NCI-H774 (cell line): ENCODE measurements around the gene UVRAG.
"Not testable (repeated sequence)": the region's sequence is repeated elsewhere in the genome, so short reads cannot be mapped to it uniquely, and the experiment has no call there.

Experiments
- DNase-seq: peaks from one replicate; lab custom pipeline; 2025; lab: John Stamatoyannopoulos, UW

The UVRAG gene

DNA sequence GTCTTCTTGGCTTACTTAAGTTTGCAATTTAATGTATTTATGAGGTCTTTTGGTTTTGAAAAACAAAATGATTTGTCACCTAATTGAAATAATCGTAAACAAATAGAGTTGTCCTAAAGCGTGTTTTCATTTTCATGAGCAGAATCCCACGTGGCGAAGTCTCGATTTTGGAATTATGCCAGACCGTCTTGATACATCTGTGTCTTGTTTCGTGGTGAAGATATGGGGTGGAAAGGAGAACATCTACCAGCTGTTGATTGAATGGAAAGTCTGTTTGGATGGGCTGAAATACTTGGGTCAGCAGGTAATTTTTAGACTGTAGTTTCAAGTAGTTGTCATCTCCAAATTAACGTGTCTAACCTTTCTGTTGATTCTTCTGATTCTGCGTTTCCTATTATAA is 64.7 kb downstream of the UVRAG start:
- DNase-seq, result no peak

DNA sequence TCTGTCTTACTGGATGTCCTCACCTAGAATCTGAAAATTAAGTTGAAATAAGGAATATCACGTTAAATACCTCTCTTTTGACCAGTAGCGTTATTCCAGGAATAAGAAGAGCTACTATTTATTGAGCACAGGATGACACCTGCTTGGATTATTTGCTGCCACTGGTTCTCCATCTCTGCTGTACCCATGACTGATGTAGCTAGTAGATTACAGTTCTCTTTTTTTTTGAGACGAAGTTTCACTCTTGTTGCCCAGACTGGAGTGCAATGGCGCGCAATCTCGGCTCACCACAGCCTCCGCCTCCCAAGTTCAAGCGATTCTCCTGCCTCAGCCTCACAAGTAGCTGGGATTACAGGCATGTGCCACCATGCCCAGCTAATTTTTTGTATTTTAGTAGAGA is 65.3 kb downstream of the UVRAG start:
- not testable (repeated sequence) for DNase-seq

DNA sequence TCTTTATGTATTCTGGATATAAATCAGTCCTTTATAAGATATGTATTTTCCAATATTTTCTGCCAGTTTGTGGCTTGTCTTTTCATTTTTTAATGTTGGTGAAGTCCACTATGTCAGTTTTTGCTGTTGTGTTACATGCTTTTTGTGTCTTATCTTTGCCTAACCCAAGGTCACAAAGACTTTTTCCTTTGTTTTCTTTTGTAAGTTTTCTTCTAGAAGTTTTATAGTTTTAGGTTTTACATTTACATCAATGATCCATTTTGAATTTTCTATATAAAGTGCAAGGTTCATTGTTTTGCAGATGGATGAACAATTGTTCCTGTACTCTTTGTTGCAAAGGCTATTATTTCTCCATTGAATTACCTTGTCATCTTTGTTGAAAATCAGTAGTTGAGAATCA is 69.3 kb downstream of the UVRAG start:
- no peak for DNase-seq

GRCh38 chr11:75888416-75888815 is 73.4 kb downstream of the UVRAG start:
- DNase-seq, result no peak

GRCh38 chr11:75891947-75892739 is 77.1 kb downstream of the UVRAG start:
- no peak for DNase-seq

- no peak for DNase-seq
Observed at GRCh38 chr11:75893251-75893650, 78.2 kb downstream of the UVRAG start.

DNA sequence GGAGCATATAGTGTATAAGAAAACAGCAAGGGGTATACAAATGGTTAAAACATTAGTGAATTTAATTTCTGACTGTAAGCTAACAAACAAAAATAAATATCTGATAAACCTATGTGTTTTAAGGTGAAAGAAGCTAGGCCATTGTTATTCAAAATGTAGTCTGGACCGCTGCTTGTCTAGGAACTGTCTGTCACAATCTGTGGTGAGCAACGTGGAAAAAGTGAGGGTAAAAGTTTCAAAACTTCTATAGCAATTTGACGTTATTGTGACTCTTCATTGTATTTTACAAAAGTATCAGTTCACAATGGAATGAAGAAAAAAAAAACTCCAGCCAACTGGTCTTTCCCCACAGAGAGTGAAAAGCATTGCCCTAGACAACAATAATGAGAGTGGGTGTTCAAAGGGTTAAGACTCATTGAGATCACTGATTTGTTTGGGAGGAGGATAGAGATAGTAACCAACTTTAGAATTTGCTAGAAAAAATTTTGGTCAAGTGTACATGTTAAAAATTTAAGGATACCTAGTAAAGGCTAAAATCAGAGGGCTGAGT is 79.1 kb downstream of the UVRAG start:
- no peak for DNase-seq

DNA sequence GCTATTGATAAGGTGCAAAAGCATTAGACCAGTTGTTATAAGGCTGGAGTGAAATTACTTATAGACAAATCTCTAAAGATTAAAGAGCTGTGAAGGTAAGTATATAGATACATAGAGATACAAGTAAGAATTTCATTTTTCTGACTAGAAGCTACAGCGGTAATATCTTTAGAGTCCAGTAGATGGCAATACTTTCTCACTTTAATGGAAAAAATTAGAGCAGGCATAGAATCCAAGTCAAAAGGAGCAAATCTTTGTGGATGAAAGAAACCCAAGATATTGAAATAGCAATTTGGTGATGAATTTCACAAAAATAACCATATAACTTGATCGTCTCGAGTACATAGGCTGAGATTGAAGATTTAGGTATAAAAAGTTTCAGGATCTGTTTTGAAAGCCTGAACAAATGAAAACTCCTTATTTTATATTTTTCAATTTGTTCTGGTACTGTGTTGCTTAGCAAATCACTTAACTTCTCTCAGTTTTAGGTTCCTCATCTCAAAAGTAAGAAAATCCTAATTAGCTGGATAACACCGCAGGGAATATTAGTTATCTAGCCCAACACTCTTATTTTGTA is 81.9 kb downstream of the UVRAG start:
- DNase-seq, result peak; percentile 67

- no peak for DNase-seq
Observed at GRCh38 chr11:75898871-75899270, 83.9 kb downstream of the UVRAG start.

DNA sequence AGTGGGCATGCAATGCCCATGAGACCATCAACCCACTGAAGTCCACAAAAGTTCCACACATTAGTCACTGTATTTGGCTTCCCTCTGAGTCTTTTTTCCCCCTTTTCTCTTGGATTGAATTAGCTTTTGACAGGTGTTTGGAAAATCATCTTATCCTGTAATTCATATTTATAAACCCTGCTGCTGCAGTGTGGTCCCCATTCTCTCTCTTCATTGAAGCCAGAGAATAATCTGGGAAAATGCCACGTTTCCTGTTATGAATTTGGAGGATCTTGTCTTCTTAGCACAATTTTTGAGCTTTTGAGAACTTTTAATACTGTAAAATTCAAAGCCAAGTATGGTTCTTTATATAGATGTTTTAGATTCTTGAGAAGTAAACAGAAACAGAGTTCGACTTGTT is 84.8 kb downstream of the UVRAG start:
- DNase-seq, result no peak

DNA sequence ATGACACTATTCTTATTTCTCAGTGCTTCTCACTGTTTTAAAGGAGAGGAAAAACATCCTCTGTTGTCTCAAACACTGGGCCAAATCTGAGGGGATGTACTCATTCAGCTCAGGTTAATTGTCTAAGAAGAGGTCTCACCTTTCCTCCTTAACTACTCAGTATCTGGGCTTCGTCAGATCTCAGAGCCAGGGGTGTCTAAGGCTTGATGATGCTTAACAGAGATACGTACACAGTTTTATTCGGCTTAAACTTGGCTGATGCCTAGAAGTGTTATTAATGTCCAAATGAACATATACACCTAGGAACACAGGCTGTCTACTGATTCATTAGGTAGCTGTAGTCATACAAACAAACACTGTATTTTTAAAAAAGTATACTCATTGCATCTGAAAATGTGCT is 85.8 kb downstream of the UVRAG start:
- no peak for DNase-seq

GRCh38 chr11:75902631-75903030 is 87.6 kb downstream of the UVRAG start:
- no peak for DNase-seq

GRCh38 chr11:75903276-75903675 is 88.3 kb downstream of the UVRAG start:
- no peak for DNase-seq

GRCh38 chr11:75905434-75905833 is 90.4 kb downstream of the UVRAG start:
- DNase-seq, result no peak

GRCh38 chr11:75907906-75908527 is 93.0 kb downstream of the UVRAG start:
- no peak for DNase-seq

GRCh38 chr11:75910426-75911145 is 95.6 kb downstream of the UVRAG start:
- DNase-seq, result no peak

- DNase-seq, result no peak
Observed at GRCh38 chr11:75911459-75911858, 96.4 kb downstream of the UVRAG start.

DNA sequence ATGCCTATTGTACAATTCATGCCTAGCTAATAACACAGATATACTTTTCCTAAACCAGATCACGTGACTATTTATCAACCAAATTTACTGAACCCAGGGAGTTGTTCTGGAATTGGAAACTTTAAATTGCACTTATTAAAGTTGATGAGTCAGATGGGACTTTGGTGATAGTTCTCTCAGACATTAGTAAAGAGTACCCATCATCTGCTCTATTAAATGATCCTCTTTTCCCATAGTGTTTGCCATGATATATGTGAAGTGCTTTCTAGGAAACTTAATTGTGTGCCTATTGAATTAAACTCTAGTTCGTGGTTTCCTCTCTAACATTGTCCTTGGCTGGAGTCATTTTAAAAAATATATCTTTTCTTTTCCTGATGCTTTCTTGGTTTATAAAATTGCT is 99.0 kb downstream of the UVRAG start:
- DNase-seq, result no peak

DNA sequence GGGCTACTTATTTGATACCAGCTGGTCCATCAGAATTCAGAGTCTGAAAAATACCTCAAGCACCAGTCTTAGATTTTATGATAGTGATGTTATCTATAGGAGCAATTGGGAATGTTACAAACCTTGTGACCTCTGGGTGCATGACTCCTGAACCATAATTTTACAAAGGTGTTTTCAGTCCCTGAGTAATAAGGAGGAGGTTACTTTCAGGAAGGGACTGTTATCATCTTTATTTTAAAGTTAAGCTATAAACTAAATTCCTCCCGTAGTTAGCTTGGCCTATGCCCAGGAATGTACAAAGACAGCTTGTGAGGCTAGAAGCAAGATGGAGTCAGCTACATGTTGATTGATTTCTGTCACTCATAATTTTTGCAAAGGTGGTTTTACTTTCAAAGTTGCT is 101.9 kb downstream of the UVRAG start:
- no peak for DNase-seq

DNA sequence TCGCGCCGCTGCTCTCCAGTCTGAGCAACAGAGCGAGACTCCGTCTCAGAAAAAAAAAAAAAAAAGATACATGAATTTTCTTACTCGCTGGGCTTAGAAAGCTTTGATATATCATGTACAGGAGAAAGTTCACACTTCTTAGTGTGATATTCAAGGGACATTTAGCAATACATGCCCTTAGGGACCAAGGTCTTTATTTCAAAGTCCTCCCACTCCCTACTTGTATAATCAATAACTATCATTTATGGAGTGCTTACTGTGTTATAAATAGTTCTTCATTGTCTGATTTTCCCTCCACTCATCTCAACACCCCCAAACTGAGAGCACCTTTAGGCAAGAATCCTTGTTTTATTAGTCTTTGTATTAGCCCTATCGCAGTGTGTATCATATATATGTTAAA is 103.3 kb downstream of the UVRAG start:
- no peak for DNase-seq

- DNase-seq, result no peak
Observed at GRCh38 chr11:75919525-75919924, 104.5 kb downstream of the UVRAG start.

DNA sequence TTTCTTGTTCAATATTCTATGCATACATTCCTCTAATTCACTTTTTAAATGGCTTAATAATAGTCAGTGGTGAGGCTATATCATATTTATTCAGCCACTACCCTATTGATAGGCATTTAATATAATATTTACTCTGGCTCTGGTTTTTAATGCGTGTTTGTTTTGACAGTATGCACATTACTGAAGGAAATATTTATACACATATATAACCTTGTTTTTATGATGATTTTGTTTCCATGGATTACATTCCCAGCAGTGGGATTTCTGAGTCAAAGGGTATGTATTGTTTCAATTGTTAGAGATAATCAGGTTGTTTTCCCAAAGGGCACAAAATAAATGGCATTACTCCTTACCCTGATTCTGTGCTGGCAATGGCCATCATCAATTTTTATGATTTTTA is 105.8 kb downstream of the UVRAG start:
- no peak for DNase-seq

- DNase-seq, result no peak
Observed at GRCh38 chr11:75921808-75922207, 106.8 kb downstream of the UVRAG start.
